ENCODE results near the gene MYH11.
"Not testable (repeated sequence)": the region's sequence is repeated elsewhere in the genome, so short reads cannot be mapped to it uniquely, and the experiment has no call there.

The MYH11 gene

GRCh38 chr16:15732416-15732815, 124.4 kb downstream of the MYH11 start:
- no peak overlapping the region for H3K27ac ChIP-seq (ENCODE audit: low read depth, low read length)
- H3K9me3 ChIP-seq (ENCODE audit: control insufficient read depth, insufficient read depth, low read depth, low read length): no peaks in the 10 kb centered on the region
- no peak overlapping the region for H3K9ac ChIP-seq (ENCODE audit: low read length)
- H3K27me3 ChIP-seq (ENCODE audit: control insufficient read depth, insufficient read depth, low read length): no peaks in the 10 kb centered on the region
- H3K4me3 ChIP-seq (ENCODE audit: low read depth, low read length): no peak overlapping the region
- no peaks in the 10 kb centered on the region for H3K36me3 ChIP-seq (ENCODE audit: control insufficient read depth, insufficient read depth, low read length)
- no peaks in the 10 kb centered on the region for H3K4me1 ChIP-seq (ENCODE audit: control insufficient read depth, insufficient read depth, low read length)

- H3K36me3 ChIP-seq (ENCODE audit: control insufficient read depth, insufficient read depth, low read length): peaks cover 12% of the 10 kb centered on the region
- no peaks in the 10 kb centered on the region for H3K27me3 ChIP-seq (ENCODE audit: control insufficient read depth, insufficient read depth, low read length)
- no peak overlapping the region for H3K27ac ChIP-seq (ENCODE audit: low read depth, low read length)
- no peaks in the 10 kb centered on the region for H3K4me1 ChIP-seq (ENCODE audit: control insufficient read depth, insufficient read depth, low read length)
- no peak overlapping the region for H3K9ac ChIP-seq (ENCODE audit: low read length)
- H3K4me3 ChIP-seq (ENCODE audit: low read depth, low read length): no peak overlapping the region
- no peaks in the 10 kb centered on the region for H3K9me3 ChIP-seq (ENCODE audit: control insufficient read depth, insufficient read depth, low read depth, low read length)
These were observed 127.7 kb downstream of the MYH11 start for GRCh38 chr16:15729152-15729551.

GRCh38 chr16:15727697-15728096, 129.1 kb downstream of the MYH11 start:
- H3K27ac ChIP-seq (ENCODE audit: low read depth, low read length); H3K9me3 ChIP-seq (ENCODE audit: control insufficient read depth, insufficient read depth, low read depth, low read length); H3K4me1 ChIP-seq (ENCODE audit: control insufficient read depth, insufficient read depth, low read length); H3K27me3 ChIP-seq (ENCODE audit: control insufficient read depth, insufficient read depth, low read length); H3K4me3 ChIP-seq (ENCODE audit: low read depth, low read length); H3K9ac ChIP-seq (ENCODE audit: low read length): not testable (repeated sequence)
- H3K36me3 ChIP-seq (ENCODE audit: control insufficient read depth, insufficient read depth, low read length): peaks cover 17% of the 10 kb centered on the region

- H3K4me1 ChIP-seq (ENCODE audit: control insufficient read depth, insufficient read depth, low read length): no peaks in the 10 kb centered on the region
- no peaks in the 10 kb centered on the region for H3K27me3 ChIP-seq (ENCODE audit: control insufficient read depth, insufficient read depth, low read length)
- H3K9ac ChIP-seq (ENCODE audit: low read length): no peak overlapping the region
- no peak overlapping the region for H3K27ac ChIP-seq (ENCODE audit: low read depth, low read length)
- no peaks in the 10 kb centered on the region for H3K9me3 ChIP-seq (ENCODE audit: control insufficient read depth, insufficient read depth, low read depth, low read length)
- no peak overlapping the region for H3K4me3 ChIP-seq (ENCODE audit: low read depth, low read length)
- peaks cover 17% of the 10 kb centered on the region for H3K36me3 ChIP-seq (ENCODE audit: control insufficient read depth, insufficient read depth, low read length)
These were observed 130.1 kb downstream of the MYH11 start for GRCh38 chr16:15726715-15727114.

- H3K27me3 ChIP-seq (ENCODE audit: control insufficient read depth, insufficient read depth, low read length): no peaks in the 10 kb centered on the region
- no peak overlapping the region for H3K9ac ChIP-seq (ENCODE audit: low read length)
- peaks cover 17% of the 10 kb centered on the region for H3K36me3 ChIP-seq (ENCODE audit: control insufficient read depth, insufficient read depth, low read length)
- H3K4me1 ChIP-seq (ENCODE audit: control insufficient read depth, insufficient read depth, low read length): no peaks in the 10 kb centered on the region
- no peak overlapping the region for H3K4me3 ChIP-seq (ENCODE audit: low read depth, low read length)
- H3K9me3 ChIP-seq (ENCODE audit: control insufficient read depth, insufficient read depth, low read depth, low read length): no peaks in the 10 kb centered on the region
- no peak overlapping the region for H3K27ac ChIP-seq (ENCODE audit: low read depth, low read length)
These were observed 131.1 kb downstream of the MYH11 start for GRCh38 chr16:15725641-15726240.

- Histone ChIP-seq H3K4me1 (ENCODE audit: control insufficient read depth, insufficient read depth, low read length) (no peaks in the 10 kb centered on the region), H3K9ac (ENCODE audit: low read length) (no peak overlapping the region), H3K27ac (ENCODE audit: low read depth, low read length) (no peak overlapping the region), H3K36me3 (ENCODE audit: control insufficient read depth, insufficient read depth, low read length) (peaks cover 17% of the 10 kb centered on the region), H3K9me3 (ENCODE audit: control insufficient read depth, insufficient read depth, low read depth, low read length) (no peaks in the 10 kb centered on the region), H3K27me3 (ENCODE audit: control insufficient read depth, insufficient read depth, low read length) (no peaks in the 10 kb centered on the region), H3K4me3 (ENCODE audit: low read depth, low read length) (no peak overlapping the region)
These were observed 133.0 kb downstream of the MYH11 start for GRCh38 chr16:15723808-15724207.

GRCh38 chr16:15721018-15721417, 135.8 kb downstream of the MYH11 start:
- Histone ChIP-seq H3K4me3 (ENCODE audit: low read depth, low read length) (no peak overlapping the region), H3K4me1 (ENCODE audit: control insufficient read depth, insufficient read depth, low read length) (no peaks in the 10 kb centered on the region), H3K9ac (ENCODE audit: low read length) (no peak overlapping the region), H3K27ac (ENCODE audit: low read depth, low read length) (no peak overlapping the region), H3K27me3 (ENCODE audit: control insufficient read depth, insufficient read depth, low read length) (no peaks in the 10 kb centered on the region), H3K9me3 (ENCODE audit: control insufficient read depth, insufficient read depth, low read depth, low read length) (no peaks in the 10 kb centered on the region), H3K36me3 (ENCODE audit: control insufficient read depth, insufficient read depth, low read length) (peaks cover 22% of the 10 kb centered on the region)

GRCh38 chr16:15716694-15717447, 140.0 kb downstream of the MYH11 start:
- H3K9me3 ChIP-seq (ENCODE audit: control insufficient read depth, insufficient read depth, low read depth, low read length): no peaks in the 10 kb centered on the region
- no peak overlapping the region for H3K4me3 ChIP-seq (ENCODE audit: low read depth, low read length)
- no peaks in the 10 kb centered on the region for H3K4me1 ChIP-seq (ENCODE audit: control insufficient read depth, insufficient read depth, low read length)
- H3K27me3 ChIP-seq (ENCODE audit: control insufficient read depth, insufficient read depth, low read length): no peaks in the 10 kb centered on the region
- peaks cover 6% of the 10 kb centered on the region for H3K36me3 ChIP-seq (ENCODE audit: control insufficient read depth, insufficient read depth, low read length)
- no peak overlapping the region for H3K9ac ChIP-seq (ENCODE audit: low read length)
- no peak overlapping the region for H3K27ac ChIP-seq (ENCODE audit: low read depth, low read length)

GRCh38 chr16:15715221-15715620, 141.6 kb downstream of the MYH11 start:
- Histone ChIP-seq H3K9ac (ENCODE audit: low read length) (no peak overlapping the region), H3K27me3 (ENCODE audit: control insufficient read depth, insufficient read depth, low read length) (no peaks in the 10 kb centered on the region), H3K9me3 (ENCODE audit: control insufficient read depth, insufficient read depth, low read depth, low read length) (no peaks in the 10 kb centered on the region), H3K4me3 (ENCODE audit: low read depth, low read length) (no peak overlapping the region), H3K4me1 (ENCODE audit: control insufficient read depth, insufficient read depth, low read length) (no peaks in the 10 kb centered on the region), H3K36me3 (ENCODE audit: control insufficient read depth, insufficient read depth, low read length) (peaks cover 6% of the 10 kb centered on the region), H3K27ac (ENCODE audit: low read depth, low read length) (no peak overlapping the region)

- no peaks in the 10 kb centered on the region for H3K9me3 ChIP-seq (ENCODE audit: control insufficient read depth, insufficient read depth, low read depth, low read length)
- H3K4me1 ChIP-seq (ENCODE audit: control insufficient read depth, insufficient read depth, low read length): no peaks in the 10 kb centered on the region
- H3K4me3 ChIP-seq (ENCODE audit: low read depth, low read length): no peak overlapping the region
- no peak overlapping the region for H3K27ac ChIP-seq (ENCODE audit: low read depth, low read length)
- H3K36me3 ChIP-seq (ENCODE audit: control insufficient read depth, insufficient read depth, low read length): peaks cover 6% of the 10 kb centered on the region
- no peaks in the 10 kb centered on the region for H3K27me3 ChIP-seq (ENCODE audit: control insufficient read depth, insufficient read depth, low read length)
- no peak overlapping the region for H3K9ac ChIP-seq (ENCODE audit: low read length)
These were observed 142.2 kb downstream of the MYH11 start for GRCh38 chr16:15714393-15715172.

- Histone ChIP-seq H3K9me3 (ENCODE audit: control insufficient read depth, insufficient read depth, low read depth, low read length) (no peaks in the 10 kb centered on the region), H3K27ac (ENCODE audit: low read depth, low read length) (no peak overlapping the region), H3K9ac (ENCODE audit: low read length) (no peak overlapping the region), H3K36me3 (ENCODE audit: control insufficient read depth, insufficient read depth, low read length) (peaks cover 5% of the 10 kb centered on the region; the same call in 1 of the 2 replicates), H3K4me3 (ENCODE audit: low read depth, low read length) (no peak overlapping the region), H3K27me3 (ENCODE audit: control insufficient read depth, insufficient read depth, low read length) (no peaks in the 10 kb centered on the region), H3K4me1 (ENCODE audit: control insufficient read depth, insufficient read depth, low read length) (no peaks in the 10 kb centered on the region)
These were observed 147.8 kb downstream of the MYH11 start for GRCh38 chr16:15708997-15709396.
